Karpas-422 (cell line): Measurements from ENCODE around the gene HTRA2. TPM values are rescaled to one million over a fixed set of nuclear protein-coding genes. Genes with fewer than 3 reads are reported as not detected.

Experiments used
- DNase-seq: peaks from one replicate; pipeline ENCODE4 v3.0.0-alpha.2; 2015
- H2AFZ ChIP-seq: fragments of 200-600 bp; sonication (generic); 2 replicates; pipeline ENCODE4 v1.6.1; 2014; ENCODE audit warnings: antibody characterized with exemption, low read length, mixed read lengths
- H3K27ac ChIP-seq: fragments of 200-600 bp; sonication (generic); 2 replicates; pipeline ENCODE4 v1.5.1; 2014; ENCODE audit warnings: mild to moderate bottlenecking, low read length, moderate library complexity
- H3K27me3 ChIP-seq: fragments of 200-600 bp; sonication (generic); 2 replicates; pipeline ENCODE4 v1.6.1; 2014; ENCODE audit warnings: low read length, mixed read lengths
- H3K36me3 ChIP-seq: fragments of 200-600 bp; sonication (generic); 2 replicates; pipeline ENCODE4 v1.6.1; 2014; ENCODE audit warnings: low read length, mixed read lengths; ENCODE audit not compliant: insufficient read depth
- H3K4me1 ChIP-seq: fragments of 200-600 bp; sonication (generic); 2 replicates; pipeline ENCODE4 v1.6.1; 2014; ENCODE audit warnings: mild to moderate bottlenecking, low read length, mixed read lengths
- H3K4me2 ChIP-seq: fragments of 200-600 bp; sonication (generic); 2 replicates; pipeline ENCODE4 v1.6.1; 2014; ENCODE audit warnings: low read length, low read depth, mild to moderate bottlenecking; ENCODE audit not compliant: poor library complexity, severe bottlenecking
- H3K4me3 ChIP-seq: fragments of 200-600 bp; sonication (generic); 2 replicates; pipeline ENCODE4 v1.5.1; 2014; ENCODE audit warnings: mild to moderate bottlenecking, antibody characterized with exemption, low read length, mixed read lengths
- H3K79me2 ChIP-seq: fragments of 200-600 bp; sonication (generic); 2 replicates; pipeline ENCODE4 v1.6.1; 2014; ENCODE audit warnings: mild to moderate bottlenecking, low read length, mixed read lengths
- H3K9ac ChIP-seq: fragments of 200-600 bp; sonication (generic); 2 replicates; pipeline ENCODE4 v1.6.0; 2014; ENCODE audit warnings: low read length
- H3K9me2 ChIP-seq: fragments of 200-600 bp; sonication (generic), shearing (Covaris generic); replicated peaks from 2 replicates; pipeline ENCODE4 v1.6.0; 2014; ENCODE audit warnings: mild to moderate bottlenecking, low read length, moderate library complexity; ENCODE audit not compliant: insufficient read depth
- H3K9me3 ChIP-seq: fragments of 300-700, 200-600 bp; sonication (generic); 2 replicates; pipeline ENCODE4 v1.6.1; 2014; ENCODE audit warnings: low read length, mixed read lengths
- H4K20me1 ChIP-seq: fragments of 200-600 bp; sonication (generic); 2 replicates; pipeline ENCODE4 v1.6.1; 2014; ENCODE audit warnings: mild to moderate bottlenecking, antibody characterized with exemption, low read length, low read depth; ENCODE audit not compliant: insufficient read depth
- total RNA-seq: library from RNA; depleted of rRNA; stranded (reverse); fragments of >200 nt; shearing (Covaris generic); gene quantifications from 2 replicates; pipeline ENCODE4 v1.2.3, GENCODE V29; 2014; ENCODE audit warnings: low replicate concordance

The HTRA2 gene
- total RNA-seq, 1 experiment from 2014 or later, result 36.8 TPM

DNA sequence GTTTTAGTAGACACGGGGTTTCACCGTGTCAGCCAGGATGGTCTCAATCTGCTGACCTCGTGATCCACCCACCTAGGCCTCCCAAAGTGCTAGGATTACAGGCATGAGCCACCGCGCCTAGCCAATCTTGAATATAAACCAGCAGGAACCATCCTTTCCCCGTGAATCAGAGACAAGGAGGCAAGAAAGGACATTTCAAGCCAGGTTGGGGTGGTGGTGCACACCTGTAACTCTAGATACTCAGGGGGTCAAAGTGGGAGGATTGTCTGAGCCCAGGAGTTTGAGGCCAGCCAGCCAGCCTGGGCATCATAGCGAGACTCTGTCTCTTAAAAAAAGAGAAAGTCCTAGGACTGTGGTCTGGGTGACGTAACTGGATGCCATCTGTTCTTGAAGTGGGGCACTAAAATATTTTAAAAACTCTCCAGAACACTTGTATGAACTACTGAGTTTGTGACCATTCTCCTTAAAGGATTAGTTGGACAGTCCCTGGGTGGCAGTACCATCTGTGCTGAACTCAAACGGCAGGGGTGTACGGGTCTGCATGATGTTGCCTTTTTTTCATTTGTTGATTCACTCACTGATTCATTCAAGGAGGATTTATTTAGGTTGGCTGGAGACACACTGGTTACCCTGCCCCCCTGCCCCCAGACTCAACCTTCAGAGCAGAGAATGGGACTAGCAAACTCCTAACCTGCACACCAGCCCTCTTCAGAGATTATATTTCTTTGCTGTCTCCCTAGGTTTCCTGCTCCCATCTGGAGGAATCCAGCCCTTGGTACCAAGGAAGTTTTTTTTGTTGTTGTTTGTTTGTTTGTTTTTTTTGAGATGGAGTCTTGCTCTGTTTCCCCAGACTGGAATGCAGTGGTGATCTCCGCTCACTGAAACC, 18.4 kb upstream of the HTRA2 start:
- H3K36me3 ChIP-seq, result no peaks in the 10 kb centered on the region
- no peaks in the 10 kb centered on the region for H3K27me3 ChIP-seq
- H3K9me2 ChIP-seq, result no peaks in the 10 kb centered on the region
- 0 out of 2 replicates have a peak overlapping the region, but pooled peaks have one; percentile 22 for H2AFZ ChIP-seq
- H3K9ac ChIP-seq, result no peak overlapping the region
- H3K27ac ChIP-seq, result no peak overlapping the region
- no peak overlapping the region for H3K4me3 ChIP-seq
- H3K9me3 ChIP-seq, result no peaks in the 10 kb centered on the region
- H3K79me2 ChIP-seq, result peaks cover 7% of the 10 kb centered on the region
- no peak for DNase-seq
- H3K4me2 ChIP-seq, result no peak overlapping the region
- peaks cover 18% of the 10 kb centered on the region for H3K4me1 ChIP-seq
- H4K20me1 ChIP-seq, result no peaks in the 10 kb centered on the region

DNA sequence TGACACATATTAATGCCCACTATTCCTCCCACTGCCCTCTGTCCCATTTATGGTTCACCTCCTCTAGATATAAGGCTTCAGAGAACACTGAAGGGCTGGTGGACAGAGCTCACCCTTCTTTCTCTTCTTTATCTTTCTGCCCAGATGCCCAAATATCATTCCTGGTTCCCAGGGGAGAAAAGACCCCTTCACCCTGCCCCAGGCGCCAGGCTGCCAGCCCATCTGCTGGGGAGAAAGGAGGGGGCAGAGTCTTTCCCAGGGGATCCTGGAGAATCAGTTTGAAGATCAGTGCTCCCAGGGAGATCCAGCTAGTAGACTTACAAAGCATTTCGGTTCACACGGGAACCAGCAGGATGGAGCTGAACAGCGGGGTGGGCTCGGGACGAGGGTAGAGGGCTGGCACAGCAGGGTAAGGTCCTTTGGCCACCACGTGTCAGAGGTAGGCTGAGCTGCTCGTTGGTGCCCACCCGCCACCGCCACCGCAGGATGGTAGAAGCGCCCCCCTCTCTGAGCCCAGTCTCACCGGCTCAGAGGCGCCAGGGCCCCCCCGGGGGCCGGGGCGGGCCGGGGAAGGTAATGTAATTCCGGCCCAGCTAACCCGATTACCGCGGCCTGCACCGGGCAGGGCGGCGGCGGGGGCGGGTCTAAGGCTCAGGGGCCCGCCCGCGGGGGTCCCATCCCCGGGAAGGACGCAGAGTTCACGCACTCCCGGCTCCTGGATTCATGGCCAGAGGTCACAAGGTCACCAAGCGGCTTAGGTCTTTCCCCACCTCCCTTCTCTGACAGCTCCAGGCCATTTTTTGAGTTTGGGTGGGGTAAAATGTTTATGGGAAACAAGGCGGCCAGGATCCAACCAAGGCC, 16.8 kb upstream of the HTRA2 start:
- no peak for DNase-seq
- H3K36me3 ChIP-seq, result no peaks in the 10 kb centered on the region
- no peak overlapping the region for H3K4me2 ChIP-seq
- peaks cover 11% of the 10 kb centered on the region for H3K4me1 ChIP-seq
- H3K9me3 ChIP-seq, result no peaks in the 10 kb centered on the region
- H3K4me3 ChIP-seq, result no peak overlapping the region
- no peak overlapping the region for H3K27ac ChIP-seq
- H3K9ac ChIP-seq, result no peak overlapping the region
- H3K9me2 ChIP-seq, result no peaks in the 10 kb centered on the region
- no peak overlapping the region for H2AFZ ChIP-seq
- H3K79me2 ChIP-seq, result no peaks in the 10 kb centered on the region
- H4K20me1 ChIP-seq, result no peaks in the 10 kb centered on the region
- H3K27me3 ChIP-seq, result no peaks in the 10 kb centered on the region

DNA sequence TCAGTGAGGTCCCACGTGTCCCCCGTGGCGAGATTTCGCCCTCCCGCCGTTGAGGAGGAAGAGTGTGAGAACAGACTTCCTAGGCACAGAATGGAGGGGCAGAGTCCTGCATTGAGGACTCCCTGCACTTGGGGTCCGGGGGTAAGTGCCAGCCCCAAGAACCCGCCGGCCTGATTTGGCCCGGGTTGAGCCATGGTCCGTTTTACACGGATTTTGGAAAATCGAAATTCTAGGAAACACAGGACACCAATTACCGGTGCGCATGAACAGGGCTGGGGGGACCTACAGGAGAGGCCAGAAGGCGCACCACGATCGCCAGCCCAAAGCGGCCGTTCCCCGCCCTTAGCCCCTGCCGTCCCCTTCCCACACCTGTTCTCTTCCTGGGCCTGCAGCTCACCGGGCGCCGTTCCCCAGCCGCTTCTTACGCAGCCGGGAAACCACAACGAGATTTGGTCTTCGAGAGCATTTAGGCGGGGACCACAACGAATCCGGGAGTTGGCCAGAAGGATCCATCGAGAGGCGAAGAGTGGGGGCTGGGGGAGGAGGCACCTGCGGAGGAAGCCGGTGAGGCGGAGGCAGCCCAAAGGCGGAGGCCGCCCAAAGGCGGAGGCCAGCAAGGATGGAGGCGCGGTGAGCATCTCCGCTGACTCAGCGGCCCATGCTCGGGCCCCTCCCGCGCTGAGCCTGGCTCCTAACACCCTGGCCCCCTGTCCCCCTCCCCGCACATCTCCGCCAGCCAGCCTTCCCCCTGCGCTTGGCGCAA, 15.9 kb upstream of the HTRA2 start:
- Histone ChIP-seq H3K9ac (no peak overlapping the region), H3K9me3 (no peaks in the 10 kb centered on the region), H3K36me3 (no peaks in the 10 kb centered on the region), H3K4me1 (peaks cover 5% of the 10 kb centered on the region), H3K4me3 (no peak overlapping the region), H4K20me1 (no peaks in the 10 kb centered on the region), H3K27me3 (no peaks in the 10 kb centered on the region), H3K4me2 (peak overlapping the region; percentile 27), H3K79me2 (no peaks in the 10 kb centered on the region), H3K9me2 (no peaks in the 10 kb centered on the region), H3K27ac (no peak overlapping the region), H2AFZ (no peak overlapping the region)
- DNase-seq, result no peak

DNA sequence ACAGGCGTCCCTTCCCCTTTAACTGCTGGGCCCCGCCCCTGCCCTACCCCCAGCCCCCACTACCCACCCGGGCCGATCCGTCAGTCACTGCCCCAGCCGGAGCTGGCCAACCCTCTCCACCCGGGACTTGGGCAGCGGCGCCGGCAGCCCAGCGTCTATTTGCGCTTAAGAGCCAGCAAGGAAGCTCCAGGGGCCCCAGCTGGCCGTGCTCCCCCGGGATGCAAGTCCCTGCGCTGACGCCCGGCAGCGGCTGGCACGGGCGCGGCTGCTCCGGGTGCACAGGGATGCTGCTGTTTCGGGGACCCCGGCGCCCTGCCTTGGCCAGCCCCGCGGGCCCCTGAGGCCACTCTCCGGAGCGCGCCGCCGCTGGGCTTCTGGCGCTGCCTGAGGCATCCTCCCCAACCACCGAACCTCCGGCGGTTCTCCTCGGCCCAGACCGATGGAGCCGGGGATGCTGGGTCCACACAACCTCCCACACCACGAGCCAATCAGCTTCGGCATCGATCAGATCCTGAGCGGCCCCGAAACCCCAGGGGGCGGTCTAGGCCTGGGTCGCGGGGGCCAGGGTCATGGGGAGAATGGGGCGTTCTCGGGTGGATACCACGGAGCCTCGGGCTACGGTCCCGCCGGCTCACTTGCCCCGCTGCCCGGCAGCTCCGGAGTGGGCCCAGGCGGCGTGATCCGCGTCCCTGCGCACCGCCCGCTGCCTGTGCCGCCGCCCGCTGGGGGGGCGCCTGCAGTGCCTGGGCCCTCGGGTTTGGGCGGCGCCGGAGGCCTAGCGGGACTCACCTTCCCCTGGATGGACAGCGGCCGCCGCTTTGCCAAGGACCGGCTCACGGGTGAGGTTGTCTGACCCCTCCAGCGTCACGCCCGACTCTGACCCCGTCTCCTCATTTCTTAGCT, 15.1 kb upstream of the HTRA2 start, which contains the start of gene TLX2:
Gene TLX2, plus strand, starts transcription at position 83 of the 903 bp plus-strand sequence. Its CDS starts 357 bp downstream, at position 440.
- DNase-seq, result no peak
- H3K4me1 ChIP-seq, result peaks cover 5% of the 10 kb centered on the region
- H3K9ac ChIP-seq, result no peak within 1 kb of the TSS
- no peak within 1 kb of the TSS for H3K27ac ChIP-seq
- no peaks in the 10 kb centered on the region for H3K36me3 ChIP-seq
- H2AFZ ChIP-seq, result no peak within 1 kb of the TSS
- H4K20me1 ChIP-seq, result no peaks in the 10 kb centered on the region
- H3K79me2 ChIP-seq, result no peaks in the 10 kb centered on the region
- H3K4me3 ChIP-seq, result no peak within 1 kb of the TSS
- no peaks in the 10 kb centered on the region for H3K27me3 ChIP-seq
- H3K9me2 ChIP-seq, result no peaks in the 10 kb centered on the region
- H3K9me3 ChIP-seq, result no peaks in the 10 kb centered on the region
- peak within 1 kb of the TSS; percentile 27 for H3K4me2 ChIP-seq

DNA sequence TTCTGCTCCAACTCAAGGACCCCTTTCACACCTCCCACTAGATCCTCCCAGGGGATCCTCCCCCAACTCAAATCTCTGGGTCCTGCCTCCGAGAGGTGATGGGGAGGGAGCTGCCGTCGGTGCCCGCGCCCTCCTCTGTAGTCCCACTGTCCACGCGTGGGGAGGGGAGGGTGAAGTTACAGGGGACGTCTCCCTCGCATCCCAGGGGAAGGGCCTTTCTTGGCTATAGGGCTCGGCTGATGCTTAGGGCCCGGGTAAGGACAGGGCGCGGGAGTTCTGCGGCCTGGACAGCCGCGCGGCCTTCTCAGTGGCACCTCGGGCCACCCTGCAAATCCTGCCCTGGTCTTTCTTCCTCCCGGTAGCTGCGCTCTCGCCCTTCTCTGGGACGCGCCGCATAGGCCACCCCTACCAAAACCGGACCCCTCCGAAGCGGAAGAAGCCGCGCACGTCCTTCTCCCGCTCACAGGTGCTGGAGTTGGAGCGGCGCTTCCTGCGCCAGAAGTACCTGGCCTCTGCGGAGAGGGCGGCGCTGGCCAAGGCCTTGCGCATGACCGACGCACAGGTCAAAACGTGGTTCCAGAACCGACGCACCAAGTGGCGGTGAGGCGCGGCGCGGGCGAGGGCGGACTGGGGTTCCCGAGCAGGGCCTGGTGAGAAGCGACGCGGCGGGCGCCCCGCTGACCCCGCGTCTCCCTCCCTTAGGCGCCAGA, 14.3 kb upstream of the HTRA2 start:
- Histone ChIP-seq H3K9me2 (no peaks in the 10 kb centered on the region), H3K79me2 (no peaks in the 10 kb centered on the region), H3K4me3 (no peak overlapping the region), H4K20me1 (no peaks in the 10 kb centered on the region), H3K9ac (no peak overlapping the region), H2AFZ (no peak overlapping the region), H3K4me2 (no peak overlapping the region), H3K4me1 (peaks cover 5% of the 10 kb centered on the region), H3K27ac (no peak overlapping the region), H3K27me3 (no peaks in the 10 kb centered on the region), H3K36me3 (no peaks in the 10 kb centered on the region), H3K9me3 (no peaks in the 10 kb centered on the region)
- no peak for DNase-seq

DNA sequence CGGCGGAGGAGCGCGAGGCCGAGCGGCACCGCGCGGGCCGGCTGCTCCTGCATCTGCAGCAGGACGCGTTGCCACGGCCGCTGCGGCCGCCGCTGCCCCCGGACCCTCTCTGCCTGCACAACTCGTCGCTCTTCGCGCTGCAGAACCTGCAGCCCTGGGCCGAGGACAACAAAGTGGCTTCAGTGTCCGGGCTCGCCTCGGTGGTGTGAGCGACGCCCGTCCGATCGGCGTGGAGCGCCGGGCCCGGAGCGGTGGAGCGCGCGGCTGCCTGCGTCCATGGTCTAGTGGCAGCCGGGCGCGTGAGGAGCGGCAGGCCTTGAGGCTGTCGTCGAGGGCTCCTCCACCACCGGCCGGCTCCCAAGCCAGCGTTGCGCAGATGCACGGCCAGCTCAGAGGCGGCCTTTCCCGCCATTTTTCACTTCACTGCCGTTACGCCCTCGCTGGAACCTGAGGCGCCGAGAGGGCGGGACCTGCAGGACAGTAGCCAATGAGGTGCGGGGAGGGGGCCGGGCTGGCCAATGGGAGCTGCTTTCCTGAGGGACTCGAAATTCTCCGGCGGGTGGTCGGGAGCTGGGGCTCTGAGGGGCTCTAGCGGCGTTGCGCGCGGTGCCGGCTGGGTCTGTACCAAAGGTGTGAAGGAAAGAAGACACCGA, 13.6 kb upstream of the HTRA2 start:
- no peak overlapping the region for H2AFZ ChIP-seq
- H3K4me2 ChIP-seq, result no peak overlapping the region
- H3K36me3 ChIP-seq, result no peaks in the 10 kb centered on the region
- H3K79me2 ChIP-seq, result no peaks in the 10 kb centered on the region
- H3K9me3 ChIP-seq, result no peaks in the 10 kb centered on the region
- H3K27me3 ChIP-seq, result no peaks in the 10 kb centered on the region
- H3K4me3 ChIP-seq, result no peak overlapping the region
- H3K27ac ChIP-seq, result no peak overlapping the region
- H4K20me1 ChIP-seq, result no peaks in the 10 kb centered on the region
- peaks cover 5% of the 10 kb centered on the region for H3K4me1 ChIP-seq
- no peaks in the 10 kb centered on the region for H3K9me2 ChIP-seq
- no peak overlapping the region for H3K9ac ChIP-seq
- no peak for DNase-seq

DNA sequence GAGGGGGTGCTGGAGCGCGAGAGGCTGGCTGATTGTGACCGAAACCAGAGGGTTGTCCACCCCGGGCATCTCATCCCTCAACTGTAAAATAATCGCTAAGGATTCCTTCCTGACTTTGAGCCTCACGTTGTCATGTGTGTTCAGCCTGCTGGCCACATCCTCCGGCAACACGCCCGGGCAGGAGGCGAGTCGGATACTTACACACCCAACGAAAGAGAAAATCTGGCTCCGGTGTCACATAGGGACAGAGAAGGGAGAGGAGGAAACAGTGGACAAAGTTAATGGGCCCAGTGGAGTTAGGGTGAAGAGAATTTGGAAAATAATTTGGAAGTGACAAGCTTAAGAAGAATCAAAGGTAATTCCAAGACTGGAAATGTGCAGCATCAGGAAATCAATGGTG, 13.1 kb upstream of the HTRA2 start:
- H3K36me3 ChIP-seq, result no peaks in the 10 kb centered on the region
- H3K79me2 ChIP-seq, result no peaks in the 10 kb centered on the region
- H3K4me2 ChIP-seq, result no peak overlapping the region
- no peaks in the 10 kb centered on the region for H3K9me2 ChIP-seq
- H3K4me1 ChIP-seq, result peaks cover 5% of the 10 kb centered on the region
- H3K27me3 ChIP-seq, result no peaks in the 10 kb centered on the region
- no peaks in the 10 kb centered on the region for H4K20me1 ChIP-seq
- no peak for DNase-seq
- no peak overlapping the region for H2AFZ ChIP-seq
- H3K9me3 ChIP-seq, result no peaks in the 10 kb centered on the region
- H3K9ac ChIP-seq, result no peak overlapping the region
- no peak overlapping the region for H3K4me3 ChIP-seq
- no peak overlapping the region for H3K27ac ChIP-seq
